Trophoblast cell (in vitro differentiated cells and primary cell): Measurements from ENCODE around the gene RHBDL1.
"Not testable (repeated sequence)": the region's sequence is repeated elsewhere in the genome, so short reads cannot be mapped to it uniquely, and the experiment has no call there.

ENCODE experiments used
- DNase-seq, 2 donors: peaks; one replicate each; pipeline ENCODE4 v3.0.0-alpha.2; 2016
- H2AFZ ChIP-seq: 2 replicates; pipeline ENCODE4 v1.6.1; 2013; ENCODE audit warnings: low read length, moderate library complexity, mild to moderate bottlenecking; ENCODE audit not compliant: insufficient read depth, poor library complexity
- H2AK5ac ChIP-seq: 2 replicates; pipeline ENCODE4 v1.6.1; 2013; ENCODE audit warnings: mild to moderate bottlenecking, low read length
- H2BK120ac ChIP-seq: 2 replicates; pipeline ENCODE4 v1.6.1; 2013; ENCODE audit warnings: low read length, mild to moderate bottlenecking, moderate library complexity; ENCODE audit not compliant: insufficient read depth, poor library complexity
- H2BK12ac ChIP-seq: 2 replicates; pipeline ENCODE4 v1.6.1; 2013; ENCODE audit warnings: mild to moderate bottlenecking, low read length, moderate library complexity
- H2BK5ac ChIP-seq: 2 replicates; pipeline ENCODE4 v1.6.1; 2013; ENCODE audit warnings: low read length, low read depth, moderate library complexity, mild to moderate bottlenecking; ENCODE audit not compliant: poor library complexity
- H3K14ac ChIP-seq: 2 replicates; pipeline ENCODE4 v1.6.1; 2013; ENCODE audit warnings: mild to moderate bottlenecking, low read length
- H3K18ac ChIP-seq: 2 replicates; pipeline ENCODE4 v1.6.1; 2013; ENCODE audit warnings: mild to moderate bottlenecking, low read length
- H3K23ac ChIP-seq: 2 replicates; pipeline ENCODE4 v1.6.1; 2013; ENCODE audit warnings: low read length
- H3K27ac ChIP-seq: 2 replicates; pipeline ENCODE4 v1.5.1; 2013; ENCODE audit warnings: low read depth, mild to moderate bottlenecking, inconsistent platforms, low read length, moderate library complexity
- H3K27me3 ChIP-seq: 2 replicates; pipeline ENCODE4 v1.6.1; 2013; ENCODE audit warnings: inconsistent platforms, mild to moderate bottlenecking, low read length, moderate library complexity; ENCODE audit not compliant: insufficient read depth
- H3K36me3 ChIP-seq, 2 experiments: 1 replicate in 1 of 2; 2 replicates in 1 of 2; pipeline ENCODE4 v1.6.1; 2013; ENCODE audit warnings: low read length in 2 of 2, mild to moderate bottlenecking in 2 of 2, moderate library complexity in 1 of 2; ENCODE audit not compliant: insufficient read depth in 2 of 2, control insufficient read depth in 1 of 2
- H3K4ac ChIP-seq: 2 replicates; pipeline ENCODE4 v1.6.1; 2013; ENCODE audit warnings: low read depth, mild to moderate bottlenecking, low read length, moderate library complexity
- H3K4me1 ChIP-seq, 2 experiments: 1 replicate in 1 of 2; 2 replicates in 1 of 2; pipeline ENCODE4 v1.6.1; 2013; ENCODE audit warnings: low read length in 2 of 2, mild to moderate bottlenecking in 2 of 2, moderate library complexity in 1 of 2; ENCODE audit not compliant: insufficient read depth in 2 of 2, control insufficient read depth in 1 of 2
- H3K4me2 ChIP-seq: 2 replicates; pipeline ENCODE4 v1.6.1; 2013; ENCODE audit warnings: inconsistent platforms, mild to moderate bottlenecking, low read length, moderate library complexity
- H3K4me3 ChIP-seq: 2 replicates; pipeline ENCODE4 v1.5.1; 2013; ENCODE audit warnings: mild to moderate bottlenecking, low read depth, low read length, inconsistent platforms
- H3K79me1 ChIP-seq: one replicate; pipeline ENCODE4 v1.6.1; 2013; ENCODE audit warnings: low read length
- H3K79me2 ChIP-seq: 2 replicates; pipeline ENCODE4 v1.6.1; 2013; ENCODE audit warnings: low read length, mild to moderate bottlenecking; ENCODE audit not compliant: control insufficient read depth, insufficient read depth, poor library complexity
- H3K9ac ChIP-seq: 2 replicates; pipeline ENCODE4 v1.6.1; 2013; ENCODE audit warnings: mild to moderate bottlenecking, low read length
- H3K9me3 ChIP-seq: 2 replicates; pipeline ENCODE4 v1.6.1; 2013; ENCODE audit warnings: low read depth, mild to moderate bottlenecking, control low read depth, inconsistent platforms, low read length; ENCODE audit not compliant: insufficient read depth
- H4K12ac ChIP-seq: 2 replicates; pipeline ENCODE4 v1.6.1; 2013; ENCODE audit warnings: low read depth, mild to moderate bottlenecking, low read length, moderate library complexity
- H4K8ac ChIP-seq: 2 replicates; pipeline ENCODE4 v1.6.1; 2013; ENCODE audit warnings: low read depth, mild to moderate bottlenecking, low read length, moderate library complexity
- H4K91ac ChIP-seq: one replicate; pipeline ENCODE4 v1.6.1; 2013; ENCODE audit warnings: low read depth, mild to moderate bottlenecking, low read length, moderate library complexity
- WGBS: extraction: QIAGEN DNeasy Blood & Tissue Kit; methylation state at CpG from one replicate; pipeline ENCODE4 v1.1.7; 2013; ENCODE audit warnings: missing lambda C conversion rate; ENCODE audit not compliant: insufficient read length, insufficient coverage; ENCODE audit errors: extremely low coverage; 5-methylcytosine and 5-hydroxymethylcytosine counted together

RHBDL1 gene

GRCh38 chr16:689175-689897 lies 13.9 kb downstream of the RHBDL1 start:
- H3K27me3 ChIP-seq: peaks cover 13% of the 10 kb centered on the region
- H3K4me2 ChIP-seq: peak overlapping the region; percentile 82
- H3K14ac ChIP-seq: peak overlapping the region; percentile 43
- peak overlapping the region; percentile 4 for H3K18ac ChIP-seq
- DNase-seq: no peak
- peak overlapping the region; percentile 62 for H4K91ac ChIP-seq
- peaks cover 4% of the 10 kb centered on the region for H3K79me2 ChIP-seq
- peaks cover 29% of the 10 kb centered on the region in 2 experiments for H3K36me3 ChIP-seq
- H3K4me3 ChIP-seq: peak overlapping the region; percentile 80
- H2AFZ ChIP-seq: peak overlapping the region; percentile 24
- no peak overlapping the region for H2BK120ac ChIP-seq
- H3K9me3 ChIP-seq: peaks cover 7% of the 10 kb centered on the region
- no peak overlapping the region for H3K23ac ChIP-seq
- no peak overlapping the region for H3K27ac ChIP-seq
- WGBS: no CpG with 5 or more reads among the region's 26 CpGs
- no peak overlapping the region for H2BK12ac ChIP-seq
- peak overlapping the region; percentile 92 for H4K8ac ChIP-seq
- H2AK5ac ChIP-seq: peak overlapping the region; percentile 25
- peaks cover 11 to 17% of the 10 kb centered on the region in 2 experiments for H3K4me1 ChIP-seq
- no peak overlapping the region for H2BK5ac ChIP-seq
- peak overlapping the region; percentile 83 for H3K9ac ChIP-seq
- H3K79me1 ChIP-seq: peaks cover 8% of the 10 kb centered on the region
- peak overlapping the region; percentile 82 for H4K12ac ChIP-seq
- H3K4ac ChIP-seq: no peak overlapping the region

DNA sequence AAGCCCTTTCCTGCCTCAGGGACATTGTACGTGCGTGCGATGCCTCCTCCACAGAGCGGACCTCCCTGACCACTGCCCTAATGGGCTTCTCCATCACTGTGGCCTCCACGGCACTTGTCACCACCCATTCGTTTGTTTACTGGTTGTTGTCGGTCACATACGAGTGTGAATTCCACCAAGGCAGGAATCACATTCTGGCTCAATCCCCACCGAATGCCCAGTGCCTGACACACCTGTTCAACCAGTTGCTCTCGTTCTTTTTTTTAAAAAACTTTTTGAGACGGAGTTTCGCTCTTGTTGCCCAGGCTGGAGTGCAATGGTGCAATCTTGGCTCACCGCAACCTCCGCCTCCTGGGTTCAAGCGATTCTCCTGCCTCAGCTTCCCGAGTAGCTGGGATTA lies 15.8 kb downstream of the RHBDL1 start:
- WGBS: no CpG with 5 or more reads among the region's 16 CpGs
- H3K4me1 ChIP-seq: peaks cover 11 to 21% of the 10 kb centered on the region in 2 experiments
- peak; percentile 81 to 95 for DNase-seq
- H3K79me2 ChIP-seq, H2BK5ac ChIP-seq, H3K4me3 ChIP-seq, H3K23ac ChIP-seq, H2BK120ac ChIP-seq, H3K4ac ChIP-seq, H4K91ac ChIP-seq, H3K9ac ChIP-seq, H3K79me1 ChIP-seq, H2BK12ac ChIP-seq, H4K12ac ChIP-seq, H3K27ac ChIP-seq, H3K14ac ChIP-seq, H3K18ac ChIP-seq, H2AFZ ChIP-seq, H3K4me2 ChIP-seq: not testable (repeated sequence)
- H2AK5ac ChIP-seq: peak overlapping the region; percentile 23
- H3K9me3 ChIP-seq: peaks cover 15% of the 10 kb centered on the region
- H3K36me3 ChIP-seq: peaks cover 15 to 17% of the 10 kb centered on the region in 2 experiments
- peak overlapping the region; percentile 92 for H4K8ac ChIP-seq
- H3K27me3 ChIP-seq: peaks cover 31% of the 10 kb centered on the region

DNA sequence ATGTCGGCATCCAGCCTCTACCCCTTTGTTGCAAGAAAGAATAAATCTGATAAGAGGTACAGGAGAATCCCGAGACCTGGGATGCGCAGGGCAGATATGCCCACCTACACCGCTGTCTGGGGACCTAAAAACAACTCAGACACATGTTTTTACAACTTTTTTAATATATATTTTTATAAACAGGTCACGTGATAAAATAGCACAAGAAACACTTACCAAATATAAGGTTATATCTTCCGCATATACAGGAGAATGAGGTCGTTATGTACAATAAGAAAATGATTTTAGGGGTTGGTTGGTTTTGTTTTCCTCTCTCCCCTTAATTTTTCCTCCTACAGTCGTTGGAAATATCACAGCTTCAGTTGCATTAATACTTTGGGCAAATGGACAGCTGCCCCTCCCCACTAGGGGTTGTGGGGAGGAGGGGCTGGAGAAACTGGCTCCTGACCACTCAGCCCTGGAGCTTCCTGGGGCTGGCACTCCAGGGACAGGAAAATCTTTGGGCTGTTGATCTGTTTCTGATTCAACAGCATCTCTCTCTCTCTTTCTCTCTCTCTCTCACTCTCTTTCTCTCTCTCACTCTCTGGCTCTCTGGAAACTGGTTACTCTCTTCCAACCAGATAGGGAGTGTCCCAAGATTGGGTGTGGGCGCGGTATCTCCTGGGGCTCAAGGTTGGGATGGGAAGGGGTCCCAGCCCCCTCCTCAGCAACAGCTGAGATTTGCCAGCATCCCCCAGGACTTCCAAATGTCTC lies 17.1 kb downstream of the RHBDL1 start:
- H3K27me3 ChIP-seq: peaks cover 33% of the 10 kb centered on the region
- no peak overlapping the region for H3K27ac ChIP-seq
- H2BK12ac ChIP-seq: no peak overlapping the region
- no peak overlapping the region for H4K91ac ChIP-seq
- peaks cover 16% of the 10 kb centered on the region for H3K9me3 ChIP-seq
- WGBS: no CpG with 5 or more reads among the region's 10 CpGs
- DNase-seq: no peak
- no peak overlapping the region for H3K14ac ChIP-seq
- peaks cover 4% of the 10 kb centered on the region for H3K79me2 ChIP-seq
- H4K12ac ChIP-seq: no peak overlapping the region
- H3K4me3 ChIP-seq: no peak overlapping the region
- no peak overlapping the region for H3K18ac ChIP-seq
- no peak overlapping the region for H2BK5ac ChIP-seq
- H3K4me1 ChIP-seq: peaks cover 11 to 21% of the 10 kb centered on the region in 2 experiments
- H3K4me2 ChIP-seq: no peak overlapping the region
- H2AFZ ChIP-seq: no peak overlapping the region
- no peak overlapping the region for H4K8ac ChIP-seq
- H3K36me3 ChIP-seq: peaks cover 2 to 4% of the 10 kb centered on the region in 2 experiments
- peaks cover 5% of the 10 kb centered on the region for H3K79me1 ChIP-seq
- H3K23ac ChIP-seq: no peak overlapping the region
- H2AK5ac ChIP-seq: no peak overlapping the region
- H2BK120ac ChIP-seq: no peak overlapping the region
- H3K4ac ChIP-seq: no peak overlapping the region
- no peak overlapping the region for H3K9ac ChIP-seq

GRCh38 chr16:693364-693763 lies 17.9 kb downstream of the RHBDL1 start:
- H3K27ac ChIP-seq: no peak overlapping the region
- H3K4me2 ChIP-seq: no peak overlapping the region
- DNase-seq: no peak
- H4K91ac ChIP-seq: no peak overlapping the region
- H3K4me3 ChIP-seq: no peak overlapping the region
- H3K27me3 ChIP-seq: peaks cover 33% of the 10 kb centered on the region
- no peak overlapping the region for H3K4ac ChIP-seq
- peaks cover 5% of the 10 kb centered on the region for H3K79me1 ChIP-seq
- H3K23ac ChIP-seq: no peak overlapping the region
- H2BK12ac ChIP-seq: no peak overlapping the region
- H4K8ac ChIP-seq: no peak overlapping the region
- peaks cover 14% of the 10 kb centered on the region for H3K9me3 ChIP-seq
- H3K14ac ChIP-seq: no peak overlapping the region
- H3K4me1 ChIP-seq: peaks cover 11 to 21% of the 10 kb centered on the region in 2 experiments
- no peak overlapping the region for H3K18ac ChIP-seq
- no peak overlapping the region for H4K12ac ChIP-seq
- H2BK5ac ChIP-seq: no peak overlapping the region
- no peak overlapping the region for H3K9ac ChIP-seq
- no peak overlapping the region for H2AFZ ChIP-seq
- H3K79me2 ChIP-seq: peaks cover 4% of the 10 kb centered on the region
- H2AK5ac ChIP-seq: no peak overlapping the region
- no peaks in the 10 kb centered on the region for H3K36me3 ChIP-seq
- no peak overlapping the region for H2BK120ac ChIP-seq
- no CpG with 5 or more reads among the region's 22 CpGs for WGBS
